GM18868 (cell line): Measurements from ENCODE around the gene TBC1D9B.
A peak's percentile ranks its signal among the peaks of the same experiment; 100 is the strongest.
"Not testable (repeated sequence)": the region's sequence is repeated elsewhere in the genome, so short reads cannot be mapped to it uniquely, and the experiment has no call there.

Experiments
- ATAC-seq: cut with Tn5 transposase; IDR thresholded peaks from one replicate; pipeline ENCODE4 v1.9.1; 2021; ENCODE audit warnings: mild to moderate bottlenecking, moderate library complexity; ENCODE audit not compliant: unreplicated experiment

The TBC1D9B gene

DNA sequence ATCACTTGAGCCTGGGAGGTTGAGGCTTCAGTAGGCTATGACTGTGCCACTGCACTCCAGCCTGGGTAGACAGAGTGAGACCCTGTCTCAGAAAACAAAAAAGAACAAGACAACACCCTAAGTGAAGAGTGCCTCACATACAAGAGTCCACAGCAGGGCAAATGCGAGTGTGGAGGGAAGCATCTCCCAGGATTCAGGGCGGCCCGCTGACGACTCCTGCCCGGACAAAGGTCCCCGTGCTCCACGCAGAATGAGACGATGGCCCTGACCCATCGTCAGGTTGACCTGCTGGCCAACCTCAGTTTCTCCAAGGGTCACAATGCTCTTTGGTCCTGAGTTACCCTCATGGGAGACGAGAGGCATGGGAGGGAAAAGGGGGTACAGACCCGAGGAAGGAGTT is 67.4 kb downstream of the TBC1D9B start:
- no peak for ATAC-seq

DNA sequence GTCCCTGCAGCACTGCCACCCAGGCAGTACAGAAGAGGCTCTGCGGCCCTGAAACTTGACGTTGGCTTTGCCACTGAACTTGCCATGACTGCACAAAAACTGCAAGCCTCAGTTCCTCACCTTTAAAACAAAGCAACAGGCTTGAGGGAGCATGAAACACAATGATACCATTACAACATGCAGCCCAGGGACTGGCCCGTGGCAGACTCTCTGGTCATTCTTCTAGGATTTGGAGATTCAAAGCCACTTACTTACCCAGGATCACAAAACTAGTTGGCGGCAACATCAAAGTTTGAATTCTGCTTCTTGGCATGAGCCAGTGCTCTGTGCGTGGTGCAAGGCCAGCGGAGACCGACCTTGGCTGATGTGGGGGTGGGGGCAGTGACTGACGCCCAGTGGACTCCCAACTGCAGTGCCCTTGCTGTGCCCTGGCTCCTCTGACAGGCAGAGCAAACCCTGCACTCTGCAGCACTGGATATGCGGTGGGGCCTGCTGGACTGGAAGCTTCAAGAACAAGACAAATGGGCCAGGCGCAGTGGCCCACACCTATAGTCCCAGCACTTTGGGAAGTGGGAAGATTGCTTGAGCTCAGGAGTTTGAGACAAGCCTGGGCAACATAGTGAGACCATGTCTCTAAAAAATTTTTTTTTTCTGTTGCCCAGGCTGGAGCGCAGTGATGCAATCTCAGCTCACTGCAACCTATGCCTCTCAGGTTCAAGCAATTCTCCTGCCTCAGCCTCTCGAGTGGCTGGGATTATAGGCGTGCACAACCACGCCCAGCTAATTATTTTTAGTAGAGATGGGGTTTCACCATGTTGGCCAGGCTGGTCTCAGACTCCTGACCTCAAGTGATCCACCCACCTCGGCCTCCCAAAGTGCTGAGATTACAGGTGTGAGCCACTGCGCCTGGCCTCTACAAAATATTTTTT is 68.1 kb downstream of the TBC1D9B start:
- no peak for ATAC-seq

DNA sequence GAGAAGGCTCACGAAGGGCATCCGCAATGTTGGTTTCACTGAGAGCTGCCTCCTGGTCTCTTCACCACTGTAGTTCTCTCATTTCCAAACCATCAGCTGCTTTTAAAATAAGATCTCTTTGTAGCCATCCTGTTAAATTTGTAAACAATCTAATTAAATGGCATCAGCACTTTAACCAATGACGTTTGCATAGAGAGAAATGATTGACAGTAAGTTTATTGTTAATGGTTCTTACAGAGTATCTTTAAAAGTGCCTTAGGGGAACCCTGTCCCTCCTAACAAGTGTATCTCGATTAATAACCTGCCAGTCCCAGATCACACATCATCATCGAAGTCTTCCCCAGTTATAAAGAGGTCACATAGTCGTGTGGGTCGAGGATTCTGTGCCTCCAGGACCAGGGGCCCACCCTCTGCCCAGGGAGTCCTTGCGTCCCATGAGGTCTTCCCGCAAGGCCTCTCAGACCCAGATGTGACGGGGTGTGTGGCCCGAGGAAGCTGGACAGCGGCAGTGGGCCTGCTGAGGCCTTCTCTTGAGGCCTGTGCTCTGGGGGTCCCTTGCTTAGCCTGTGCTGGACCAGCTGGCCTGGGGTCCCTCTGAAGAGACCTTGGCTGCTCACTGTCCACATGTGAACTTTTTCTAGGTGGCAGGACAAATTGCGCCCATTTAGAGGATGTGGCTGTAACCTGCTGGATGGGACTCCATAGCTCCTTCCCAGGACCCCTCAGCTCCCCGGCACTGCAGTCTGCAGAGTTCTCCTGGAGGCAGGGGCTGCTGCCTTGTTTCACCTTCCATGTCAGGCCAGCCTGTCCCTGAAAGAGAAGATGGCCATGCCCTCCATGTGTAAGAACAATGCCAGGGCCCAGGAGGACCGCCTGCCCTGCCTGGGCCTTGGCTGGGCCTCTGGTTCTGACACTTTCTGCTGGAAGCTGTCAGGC is 70.4 kb downstream of the TBC1D9B start:
- no peak for ATAC-seq

DNA sequence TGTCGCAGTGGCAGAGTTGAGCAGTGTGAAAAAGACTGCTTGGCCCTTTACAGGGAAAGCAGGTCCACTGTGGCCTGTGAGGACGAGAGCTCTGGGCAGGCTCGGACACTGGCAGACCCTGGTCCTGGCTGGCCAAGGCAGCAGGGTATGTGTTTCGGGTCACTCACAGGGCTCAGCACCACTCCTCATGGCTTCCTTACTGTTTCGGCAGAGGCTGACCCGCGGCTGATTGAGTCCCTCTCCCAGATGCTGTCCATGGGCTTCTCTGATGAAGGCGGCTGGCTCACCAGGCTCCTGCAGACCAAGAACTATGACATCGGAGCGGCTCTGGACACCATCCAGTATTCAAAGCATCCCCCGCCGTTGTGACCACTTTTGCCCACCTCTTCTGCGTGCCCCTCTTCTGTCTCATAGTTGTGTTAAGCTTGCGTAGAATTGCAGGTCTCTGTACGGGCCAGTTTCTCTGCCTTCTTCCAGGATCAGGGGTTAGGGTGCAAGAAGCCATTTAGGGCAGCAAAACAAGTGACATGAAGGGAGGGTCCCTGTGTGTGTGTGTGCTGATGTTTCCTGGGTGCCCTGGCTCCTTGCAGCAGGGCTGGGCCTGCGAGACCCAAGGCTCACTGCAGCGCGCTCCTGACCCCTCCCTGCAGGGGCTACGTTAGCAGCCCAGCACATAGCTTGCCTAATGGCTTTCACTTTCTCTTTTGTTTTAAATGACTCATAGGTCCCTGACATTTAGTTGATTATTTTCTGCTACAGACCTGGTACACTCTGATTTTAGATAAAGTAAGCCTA is 71.3 kb downstream of the TBC1D9B start:
- peak; percentile 59 for ATAC-seq

DNA sequence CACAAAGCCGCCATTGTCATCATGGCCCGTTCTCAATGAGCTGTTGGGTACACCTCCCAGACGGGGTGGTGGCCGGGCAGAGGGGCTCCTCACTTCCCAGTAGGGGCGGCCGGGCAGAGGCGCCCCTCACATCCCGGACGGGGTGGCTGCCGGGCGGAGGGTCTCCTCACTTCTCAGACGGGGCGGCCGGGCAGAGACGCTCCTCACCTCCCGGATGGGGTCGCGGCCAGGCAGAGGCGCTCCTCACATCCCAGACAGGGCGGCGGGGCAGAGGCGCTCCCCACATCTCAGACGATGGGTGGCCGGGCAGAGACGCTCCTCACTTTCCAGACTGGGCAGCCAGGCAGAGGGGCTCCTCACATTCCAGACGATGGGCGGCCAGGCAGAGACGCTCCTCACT is 72.8 kb downstream of the TBC1D9B start:
- ATAC-seq: not testable (repeated sequence)

DNA sequence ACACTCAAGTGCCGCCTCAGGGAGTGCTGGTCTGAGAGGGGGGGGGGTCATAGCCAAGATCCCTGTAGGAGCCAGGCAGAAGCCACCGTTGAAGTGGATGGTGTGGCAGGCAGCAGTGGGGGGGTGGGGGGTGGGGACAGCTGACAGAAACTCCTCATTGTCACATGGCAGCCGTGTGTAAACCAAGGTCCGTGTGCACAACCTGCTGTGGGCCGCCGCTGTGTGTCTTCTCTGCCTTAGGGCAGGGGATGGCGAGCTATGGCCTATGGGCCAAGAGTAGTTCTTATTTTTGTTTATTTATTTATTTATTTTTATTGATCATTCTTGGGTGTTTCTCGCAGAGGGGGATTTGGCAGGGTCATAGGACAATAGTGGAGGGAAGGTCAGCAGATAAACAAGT is 73.6 kb downstream of the TBC1D9B start:
- ATAC-seq: no peak

GRCh38 chr5:179833709-179834070 is 74.0 kb downstream of the TBC1D9B start:
- no peak for ATAC-seq

DNA sequence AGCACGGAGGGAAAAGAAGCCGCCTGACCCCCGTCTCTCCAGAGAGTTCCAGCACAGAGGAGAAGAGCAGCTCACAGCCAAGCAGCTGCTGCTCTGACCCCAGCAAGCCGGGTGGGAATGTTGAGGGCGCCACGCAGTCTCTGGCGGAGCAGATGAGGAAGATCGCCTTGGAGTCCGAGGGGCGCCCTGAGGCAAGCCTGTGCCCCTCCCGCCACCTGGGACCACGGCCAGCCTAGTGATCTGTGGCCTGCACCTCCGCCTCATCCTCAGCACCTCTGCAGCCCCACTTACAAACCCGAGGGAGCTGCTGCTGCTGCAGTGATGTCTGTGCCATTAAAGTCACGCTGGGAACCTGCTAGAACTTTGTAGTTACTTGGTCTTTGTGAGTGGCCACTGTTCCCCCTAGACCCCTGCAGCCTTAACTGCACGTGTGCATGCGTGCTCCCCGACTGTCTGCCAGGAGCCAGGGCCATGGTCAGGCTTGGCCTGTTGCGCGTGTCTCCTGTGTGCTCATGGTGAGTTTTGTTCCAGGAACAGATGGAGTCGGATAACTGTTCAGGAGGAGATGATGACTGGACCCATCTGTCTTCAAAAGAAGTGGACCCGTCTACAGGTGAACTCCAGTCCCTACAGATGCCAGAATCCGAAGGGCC is 74.5 kb downstream of the TBC1D9B start:
- ATAC-seq: no peak

GRCh38 chr5:179832039-179832745 is 75.5 kb downstream of the TBC1D9B start:
- ATAC-seq: no peak

GRCh38 chr5:179830818-179831468 is 76.8 kb downstream of the TBC1D9B start:
- ATAC-seq: no peak

GRCh38 chr5:179829732-179830435 is 77.8 kb downstream of the TBC1D9B start:
- no peak for ATAC-seq

GRCh38 chr5:179828756-179829421 is 78.8 kb downstream of the TBC1D9B start:
- no peak for ATAC-seq

DNA sequence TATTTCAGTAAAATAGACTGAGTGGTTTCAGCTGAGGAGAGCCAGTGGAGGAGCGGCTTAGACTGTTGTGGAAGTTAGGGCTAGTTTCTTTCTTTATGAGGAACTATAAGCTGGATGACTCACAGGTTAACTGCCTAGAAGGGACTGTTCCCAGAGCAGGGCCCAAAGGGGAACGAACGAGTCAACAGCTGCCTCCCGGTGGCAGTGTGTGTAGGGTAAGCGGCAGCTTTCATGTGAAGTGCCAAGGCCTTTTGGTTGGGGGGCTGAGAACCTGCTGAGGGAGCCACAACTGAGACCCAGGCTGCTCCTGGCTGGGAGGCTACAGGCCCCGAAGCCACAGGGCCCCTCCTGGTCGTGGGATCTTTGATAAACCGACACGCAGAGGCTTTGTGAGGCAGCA is 80.0 kb downstream of the TBC1D9B start:
- no peak for ATAC-seq

- ATAC-seq: no peak
Observed at GRCh38 chr5:179825655-179826182, 82.0 kb downstream of the TBC1D9B start.

- no peak for ATAC-seq
Observed at GRCh38 chr5:179824745-179825112, 83.0 kb downstream of the TBC1D9B start.

DNA sequence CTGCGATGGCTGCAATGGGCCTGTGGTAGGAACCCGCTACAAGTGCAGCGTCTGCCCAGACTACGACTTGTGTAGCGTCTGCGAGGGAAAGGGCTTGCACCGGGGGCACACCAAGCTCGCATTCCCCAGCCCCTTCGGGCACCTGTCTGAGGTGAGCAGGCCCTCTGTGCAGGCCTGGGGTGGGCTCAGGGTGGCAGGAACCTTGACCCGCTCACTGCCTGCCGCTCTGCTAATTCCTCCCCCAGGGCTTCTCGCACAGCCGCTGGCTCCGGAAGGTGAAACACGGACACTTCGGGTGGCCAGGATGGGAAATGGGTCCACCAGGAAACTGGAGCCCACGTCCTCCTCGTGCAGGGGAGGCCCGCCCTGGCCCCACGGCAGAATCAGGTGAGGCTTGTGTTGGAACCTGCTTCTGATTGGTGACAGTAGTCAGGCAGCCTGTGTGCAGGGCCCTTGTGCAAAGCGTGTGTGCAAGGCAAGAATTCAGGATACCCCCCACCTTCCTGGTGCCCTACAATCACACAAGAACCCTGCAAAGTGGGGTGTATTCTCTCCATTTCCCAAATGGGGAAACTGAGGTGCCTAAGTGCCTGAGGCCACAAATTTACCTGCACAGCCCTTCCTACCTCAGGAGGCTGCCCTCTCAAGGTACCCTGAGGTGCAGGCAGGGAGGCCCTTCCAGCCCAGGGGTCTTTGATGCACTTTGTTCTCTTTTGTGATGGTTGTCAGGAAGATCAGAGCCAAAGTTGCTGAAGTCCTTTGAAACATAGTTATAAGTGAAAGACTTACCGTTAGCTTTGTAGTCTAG is 83.6 kb downstream of the TBC1D9B start:
- ATAC-seq: no peak

- ATAC-seq: no peak
Observed at GRCh38 chr5:179822444-179822990, 85.2 kb downstream of the TBC1D9B start.
